ENCODE results near the gene HNMT.

- TF ChIP-seq ZZZ3 (CRISPR knock-in tag; IDR thresholded peaks at IDR 0.05; ENCODE audit: borderline replicate concordance): no peak
- TF ChIP-seq JUNB (CRISPR knock-in tag; IDR thresholded peaks at IDR 0.05; ENCODE audit: borderline replicate concordance): no peak
- no peak for TF ChIP-seq USF2 (IDR thresholded peaks at IDR 0.05; ENCODE audit: low read depth, low read length)
- no peak for TF ChIP-seq USF2 (CRISPR knock-in tag; IDR thresholded peaks at IDR 0.05; ENCODE audit: borderline replicate concordance)
- no peak for TF ChIP-seq ZKSCAN8 (CRISPR knock-in tag; IDR thresholded peaks at IDR 0.05; ENCODE audit: borderline replicate concordance)
- no peak for TF ChIP-seq CTCF (CRISPR knock-in tag; IDR thresholded peaks at IDR 0.05)
- TF ChIP-seq HOMEZ (CRISPR knock-in tag; IDR thresholded peaks at IDR 0.05; ENCODE audit: low read depth): no peak
These were observed 64.3 kb downstream of the HNMT start for GRCh38 chr2:138028538-138028937.

Data from HepG2 (cell line).